ES-I3 (cell line): ENCODE results near the gene HNRNPR.
"Not testable (repeated sequence)": the region's sequence is repeated elsewhere in the genome, so short reads cannot be mapped to it uniquely, and the experiment has no call there.

Experiments used
- H3K36me3 ChIP-seq: 2 replicates; pipeline ENCODE4 v1.6.1; 2013; ENCODE audit warnings: mild to moderate bottlenecking, low read length, control low read depth, moderate library complexity; ENCODE audit not compliant: insufficient read depth
- H3K4me1 ChIP-seq: 2 replicates; pipeline ENCODE4 v1.6.1; 2013; ENCODE audit warnings: mild to moderate bottlenecking, control low read depth, low read length; ENCODE audit not compliant: insufficient read depth
- H3K9ac ChIP-seq: 2 replicates; pipeline ENCODE4 v1.6.1; 2013; ENCODE audit warnings: low read depth, mild to moderate bottlenecking, low read length, moderate library complexity
- H3K9me3 ChIP-seq: 2 replicates; pipeline ENCODE4 v1.6.1; 2013; ENCODE audit warnings: mild to moderate bottlenecking, low read length, moderate library complexity; ENCODE audit not compliant: control insufficient read depth, insufficient read depth

HNRNPR gene

GRCh38 chr1:23322770-23323169 lies 21.3 kb downstream of the HNRNPR start:
- no peak overlapping the region for H3K9ac ChIP-seq
- no peaks in the 10 kb centered on the region for H3K9me3 ChIP-seq
- H3K36me3 ChIP-seq: peaks cover 16% of the 10 kb centered on the region
- no peaks in the 10 kb centered on the region for H3K4me1 ChIP-seq

GRCh38 chr1:23310280-23310679 lies 33.8 kb downstream of the HNRNPR start:
- H3K4me1 ChIP-seq, H3K9ac ChIP-seq, H3K9me3 ChIP-seq, H3K36me3 ChIP-seq: not testable (repeated sequence)

- peaks cover 8% of the 10 kb centered on the region; the same call in 1 of the 2 replicates for H3K36me3 ChIP-seq
- no peaks in the 10 kb centered on the region for H3K9me3 ChIP-seq
- H3K4me1 ChIP-seq: no peaks in the 10 kb centered on the region
- H3K9ac ChIP-seq: no peak overlapping the region
Observed at GRCh38 chr1:23304140-23304620, 39.9 kb downstream of the HNRNPR start.

- H3K36me3 ChIP-seq: peaks cover 14% of the 10 kb centered on the region; the same call in 1 of the 2 replicates
- H3K9ac ChIP-seq: no peak overlapping the region
- H3K4me1 ChIP-seq: no peaks in the 10 kb centered on the region
Observed at GRCh38 chr1:23303524-23303923, 40.6 kb downstream of the HNRNPR start.

GRCh38 chr1:23296931-23297330 lies 47.2 kb downstream of the HNRNPR start:
- no peaks in the 10 kb centered on the region for H3K9me3 ChIP-seq
- peaks cover 7% of the 10 kb centered on the region; the same call in 1 of the 2 replicates for H3K36me3 ChIP-seq
- no peaks in the 10 kb centered on the region for H3K4me1 ChIP-seq
- no peak overlapping the region for H3K9ac ChIP-seq

More at GRCh38 chr1:23303524-23303923, 40.6 kb downstream of the HNRNPR start:
- H3K9me3 ChIP-seq: no peaks in the 10 kb centered on the region

- no peaks in the 10 kb centered on the region for H3K4me1 ChIP-seq
- H3K9ac ChIP-seq: no peak overlapping the region
- no peaks in the 10 kb centered on the region for H3K36me3 ChIP-seq
- no peaks in the 10 kb centered on the region for H3K9me3 ChIP-seq
Observed at GRCh38 chr1:23291706-23292105, 52.4 kb downstream of the HNRNPR start.

- Histone ChIP-seq H3K9ac (no peak overlapping the region), H3K9me3 (no peaks in the 10 kb centered on the region), H3K4me1 (no peaks in the 10 kb centered on the region), H3K36me3 (peaks cover 1% of the 10 kb centered on the region; the same call in 1 of the 2 replicates)
Observed at GRCh38 chr1:23290836-23291565, 53.1 kb downstream of the HNRNPR start.

- Histone ChIP-seq H3K9ac (no peak overlapping the region), H3K4me1 (no peaks in the 10 kb centered on the region), H3K9me3 (no peaks in the 10 kb centered on the region), H3K36me3 (peaks cover 6% of the 10 kb centered on the region)
Observed at GRCh38 chr1:23288671-23289070, 55.4 kb downstream of the HNRNPR start.

GRCh38 chr1:23288201-23288600 lies 55.9 kb downstream of the HNRNPR start:
- no peaks in the 10 kb centered on the region for H3K9me3 ChIP-seq
- H3K9ac ChIP-seq: no peak overlapping the region
- no peaks in the 10 kb centered on the region for H3K4me1 ChIP-seq
- H3K36me3 ChIP-seq: peaks cover 8% of the 10 kb centered on the region

GRCh38 chr1:23286401-23286800 lies 57.7 kb downstream of the HNRNPR start:
- no peak overlapping the region for H3K9ac ChIP-seq

GRCh38 chr1:23283667-23284602 lies 60.1 kb downstream of the HNRNPR start:
- H3K36me3 ChIP-seq: peaks cover 14% of the 10 kb centered on the region
- H3K9me3 ChIP-seq: no peaks in the 10 kb centered on the region
- H3K9ac ChIP-seq: no peak overlapping the region
- H3K4me1 ChIP-seq: no peaks in the 10 kb centered on the region

More at GRCh38 chr1:23286401-23286800, 57.7 kb downstream of the HNRNPR start:
- Histone ChIP-seq H3K36me3 (peaks cover 14% of the 10 kb centered on the region), H3K4me1 (no peaks in the 10 kb centered on the region), H3K9me3 (no peaks in the 10 kb centered on the region)

GRCh38 chr1:23282957-23283356 lies 61.1 kb downstream of the HNRNPR start:
- peaks cover 14% of the 10 kb centered on the region for H3K36me3 ChIP-seq

GRCh38 chr1:23278717-23279116 lies 65.4 kb downstream of the HNRNPR start:
- peaks cover 9% of the 10 kb centered on the region for H3K36me3 ChIP-seq
- no peaks in the 10 kb centered on the region for H3K9me3 ChIP-seq
- H3K9ac ChIP-seq: no peak overlapping the region
- no peaks in the 10 kb centered on the region for H3K4me1 ChIP-seq

More at GRCh38 chr1:23282957-23283356, 61.1 kb downstream of the HNRNPR start:
- H3K4me1 ChIP-seq: no peaks in the 10 kb centered on the region
- H3K9ac ChIP-seq: no peak overlapping the region
- H3K9me3 ChIP-seq: no peaks in the 10 kb centered on the region

GRCh38 chr1:23276531-23276930 lies 67.6 kb downstream of the HNRNPR start:
- Histone ChIP-seq H3K9ac (no peak overlapping the region), H3K9me3 (no peaks in the 10 kb centered on the region), H3K4me1 (no peaks in the 10 kb centered on the region), H3K36me3 (no peaks in the 10 kb centered on the region)
